ENCODE measurements around the gene ZNF75A. TPM values are rescaled to one million over a fixed set of nuclear protein-coding genes. Genes with fewer than 3 reads are reported as not detected.

ZNF75A gene
- polyA plus RNA-seq, 1 donor (not counting 4 experiments of a cell fraction or from before 2014, with no cell fraction given) = 20.8 TPM

DNA sequence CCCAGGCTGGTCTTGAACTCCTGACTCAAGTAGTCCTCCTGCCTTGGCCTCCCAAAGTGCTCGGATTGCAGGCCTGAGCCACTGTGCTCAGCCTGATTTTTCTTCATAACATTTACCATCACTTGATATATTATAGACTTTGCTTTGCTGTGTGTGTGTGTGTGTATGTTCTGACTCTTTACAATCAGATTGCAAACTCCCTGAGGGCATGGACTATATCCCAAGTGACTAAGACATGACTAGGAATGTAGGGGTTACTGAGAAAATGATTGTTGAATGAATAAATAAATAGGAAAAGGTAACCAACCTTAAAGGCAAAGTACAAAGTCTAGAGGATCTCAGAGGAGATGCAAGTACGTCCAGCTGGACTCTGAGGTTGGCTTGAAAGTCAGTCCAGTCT, 40.7 kb downstream of the ZNF75A start:
- Histone ChIP-seq H3K27me3 (ENCODE audit: control insufficient read depth, extremely low read depth, insufficient read depth, low read length) (no peaks in the 10 kb centered on the region), H3K36me3 (ENCODE audit: control insufficient read depth in 2 of 2, extremely low read depth in 1 of 2, insufficient read depth in 2 of 2, low read length in 2 of 2) (no peaks in the 10 kb centered on the region), H3K9me1 (ENCODE audit: control insufficient read depth, extremely low read depth, insufficient read depth, low read length) (no peaks in the 10 kb centered on the region), H3K4me1 (ENCODE audit: control insufficient read depth, extremely low read depth, insufficient read depth, low read length) (no peaks in the 10 kb centered on the region), H4K20me1 (ENCODE audit: control insufficient read depth, extremely low read depth, insufficient read depth, low read length) (no peaks in the 10 kb centered on the region), H3K4me3 (ENCODE audit: control insufficient read depth in 2 of 3, extremely low read depth in 1 of 3, insufficient read depth in 2 of 3, low read depth in 1 of 3, low read length in 3 of 3) (no peak overlapping the region), H3K79me2 (ENCODE audit: control insufficient read depth, insufficient read depth, low read length) (no peaks in the 10 kb centered on the region), H3K27ac (ENCODE audit: control insufficient read depth, insufficient read depth, low read length) (no peak overlapping the region), H2AFZ (ENCODE audit: control insufficient read depth, low read length) (no peak overlapping the region), H3K4me2 (ENCODE audit: control insufficient read depth, extremely low read depth, insufficient read depth, low read depth, low read length) (no peak overlapping the region), H3K9ac (ENCODE audit: control insufficient read depth, extremely low read depth, insufficient read depth, low read length) (no peak overlapping the region), H3K9me3 (ENCODE audit: control insufficient read depth, low read depth, low read length) (no peaks in the 10 kb centered on the region)
- no peak for TF ChIP-seq EZH2 (IDR thresholded peaks at IDR 0.05; ENCODE audit: low read length)
- TF ChIP-seq, protein P1, sequence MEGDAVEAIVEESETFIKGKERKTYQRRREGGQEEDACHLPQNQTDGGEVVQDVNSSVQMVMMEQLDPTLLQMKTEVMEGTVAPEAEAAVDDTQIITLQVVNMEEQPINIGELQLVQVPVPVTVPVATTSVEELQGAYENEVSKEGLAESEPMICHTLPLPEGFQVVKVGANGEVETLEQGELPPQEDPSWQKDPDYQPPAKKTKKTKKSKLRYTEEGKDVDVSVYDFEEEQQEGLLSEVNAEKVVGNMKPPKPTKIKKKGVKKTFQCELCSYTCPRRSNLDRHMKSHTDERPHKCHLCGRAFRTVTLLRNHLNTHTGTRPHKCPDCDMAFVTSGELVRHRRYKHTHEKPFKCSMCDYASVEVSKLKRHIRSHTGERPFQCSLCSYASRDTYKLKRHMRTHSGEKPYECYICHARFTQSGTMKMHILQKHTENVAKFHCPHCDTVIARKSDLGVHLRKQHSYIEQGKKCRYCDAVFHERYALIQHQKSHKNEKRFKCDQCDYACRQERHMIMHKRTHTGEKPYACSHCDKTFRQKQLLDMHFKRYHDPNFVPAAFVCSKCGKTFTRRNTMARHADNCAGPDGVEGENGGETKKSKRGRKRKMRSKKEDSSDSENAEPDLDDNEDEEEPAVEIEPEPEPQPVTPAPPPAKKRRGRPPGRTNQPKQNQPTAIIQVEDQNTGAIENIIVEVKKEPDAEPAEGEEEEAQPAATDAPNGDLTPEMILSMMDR (optimal IDR thresholded peaks at IDR 0.05 in 1 of 3, IDR thresholded peaks at IDR 0.05 in 1 of 3, conservative IDR thresholded peaks at IDR 0.05 in 1 of 3; ENCODE audit: extremely low read depth in 1 of 3, insufficient read depth in 2 of 3, low read length in 3 of 3) = no peak
- FAIRE-seq (no peak), DNase-seq (ENCODE audit: low read depth, low spot score) (no peak)
- dilution Hi-C loops (cut with MboI; ENCODE audit: extremely low pct_ligation_motif_present, low sequenced_read_pairs) = no loop called here

DNA sequence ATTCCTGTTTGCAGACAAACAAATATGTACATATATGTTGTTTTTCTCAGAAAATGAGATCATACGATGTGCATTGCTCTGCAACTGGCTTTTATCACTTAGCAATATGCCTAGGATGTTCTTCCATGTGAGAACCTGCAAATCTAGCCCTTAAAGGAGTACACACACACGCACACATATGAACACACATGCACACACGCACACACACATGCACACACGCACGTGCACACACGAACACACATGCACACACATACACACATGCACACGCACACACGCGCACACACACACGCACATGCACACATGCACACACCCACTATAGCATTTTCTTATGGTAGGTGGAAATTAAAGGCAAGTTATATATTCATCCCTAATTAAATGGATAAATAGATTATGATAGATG, 42.3 kb downstream of the ZNF75A start:
- no peak overlapping the region for H3K27ac ChIP-seq (ENCODE audit: control insufficient read depth, insufficient read depth, low read length)
- no peak overlapping the region for H3K4me2 ChIP-seq (ENCODE audit: control insufficient read depth, extremely low read depth, insufficient read depth, low read depth, low read length)
- no peak overlapping the region for H3K9ac ChIP-seq (ENCODE audit: control insufficient read depth, extremely low read depth, insufficient read depth, low read length)
- H3K9me1 ChIP-seq (ENCODE audit: control insufficient read depth, extremely low read depth, insufficient read depth, low read length) = no peaks in the 10 kb centered on the region
- no peaks in the 10 kb centered on the region for H3K79me2 ChIP-seq (ENCODE audit: control insufficient read depth, insufficient read depth, low read length)
- H4K20me1 ChIP-seq (ENCODE audit: control insufficient read depth, extremely low read depth, insufficient read depth, low read length) = no peaks in the 10 kb centered on the region
- TF ChIP-seq EZH2 (IDR thresholded peaks at IDR 0.05; ENCODE audit: low read length) = no peak
- TF ChIP-seq, protein P1 (optimal IDR thresholded peaks at IDR 0.05 in 1 of 3, IDR thresholded peaks at IDR 0.05 in 1 of 3, conservative IDR thresholded peaks at IDR 0.05 in 1 of 3; ENCODE audit: extremely low read depth in 1 of 3, insufficient read depth in 2 of 3, low read length in 3 of 3) = no peak
- H3K4me1 ChIP-seq (ENCODE audit: control insufficient read depth, extremely low read depth, insufficient read depth, low read length) = no peaks in the 10 kb centered on the region
- no peaks in the 10 kb centered on the region for H3K27me3 ChIP-seq (ENCODE audit: control insufficient read depth, extremely low read depth, insufficient read depth, low read length)
- no peaks in the 10 kb centered on the region for H3K9me3 ChIP-seq (ENCODE audit: control insufficient read depth, low read depth, low read length)
- no peaks in the 10 kb centered on the region for H3K36me3 ChIP-seq (ENCODE audit: control insufficient read depth in 2 of 2, extremely low read depth in 1 of 2, insufficient read depth in 2 of 2, low read length in 2 of 2)
- no peak overlapping the region for H2AFZ ChIP-seq (ENCODE audit: control insufficient read depth, low read length)
- dilution Hi-C loops (cut with MboI; ENCODE audit: extremely low pct_ligation_motif_present, low sequenced_read_pairs) = no loop called here
- FAIRE-seq (no peak), DNase-seq (ENCODE audit: low read depth, low spot score) (no peak)
- H3K4me3 ChIP-seq (ENCODE audit: control insufficient read depth in 2 of 3, extremely low read depth in 1 of 3, insufficient read depth in 2 of 3, low read depth in 1 of 3, low read length in 3 of 3) = no peak overlapping the region

Measured in keratinocyte (primary cell).